Activated CD4-positive, alpha-beta T cell treated with anti-CD3 and anti-CD28 coated beads, Interleukin-2, amount 50 U/mL, for 48 hours (primary cell): ENCODE measurements around the gene SCRN2.

Experiments used
- DNase-seq, 2 experiments: peaks; one replicate each; pipeline ENCODE4 v3.0.0-alpha.2; 2020

Gene SCRN2

DNA sequence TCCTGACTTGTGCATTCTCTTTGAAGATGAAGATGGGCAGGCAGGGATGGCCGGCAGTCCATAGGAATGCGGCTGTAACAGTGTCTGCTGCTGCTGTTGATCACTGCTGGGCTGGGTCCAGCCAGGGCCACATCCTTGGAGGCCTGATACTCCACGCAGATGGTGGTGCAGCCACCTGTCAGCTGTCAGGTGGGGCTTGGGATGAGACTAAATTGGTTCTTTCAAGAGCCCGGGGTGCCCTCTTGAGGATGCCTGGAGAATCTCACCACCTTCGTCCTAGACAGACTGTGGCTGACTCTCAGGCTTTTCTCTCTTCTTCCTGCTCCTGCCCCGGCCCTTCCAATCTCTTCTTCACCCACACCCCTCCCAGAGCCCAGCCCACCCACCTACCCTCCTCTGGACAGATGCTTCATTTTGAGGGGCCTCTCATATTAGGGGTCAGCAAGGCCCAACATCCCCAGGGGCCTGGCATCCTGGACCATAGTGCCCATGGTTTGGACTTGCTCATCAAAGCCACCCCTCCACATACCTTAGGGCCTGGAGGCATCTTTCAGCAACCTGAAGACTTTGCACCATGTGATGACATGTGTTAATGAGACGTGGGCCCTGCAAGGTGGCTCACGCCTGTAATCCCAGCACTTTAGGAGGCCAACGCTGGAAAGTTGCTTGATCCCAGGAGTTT, 38.6 kb downstream of the SCRN2 start:
- peak; percentile 64 to 69 for DNase-seq

- no peak for DNase-seq
Measured at GRCh38 chr17:47801906-47802305, 39.2 kb downstream of the SCRN2 start.

- DNase-seq: no peak
Measured at GRCh38 chr17:47801176-47801765, 39.8 kb downstream of the SCRN2 start.

DNA sequence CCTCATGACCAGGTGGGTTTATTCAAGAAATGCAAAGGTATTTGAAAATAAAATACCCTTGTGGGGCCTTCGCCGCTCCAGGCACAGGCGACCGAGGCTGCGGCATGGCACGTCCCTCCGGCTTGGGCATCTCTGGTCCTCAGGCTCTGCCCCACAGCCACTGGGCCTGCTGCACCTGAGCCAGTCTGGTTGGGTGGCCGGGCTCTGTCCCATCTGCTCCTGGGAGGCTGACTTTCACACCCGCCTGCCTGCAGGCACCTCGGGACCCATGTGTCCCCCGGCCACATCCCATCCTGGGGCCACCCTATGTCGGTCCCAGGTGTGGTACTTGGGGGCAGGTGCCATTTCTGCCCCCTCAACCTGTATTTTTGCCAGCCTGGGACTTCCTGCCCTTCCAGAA, 40.4 kb downstream of the SCRN2 start:
- DNase-seq: no peak

DNA sequence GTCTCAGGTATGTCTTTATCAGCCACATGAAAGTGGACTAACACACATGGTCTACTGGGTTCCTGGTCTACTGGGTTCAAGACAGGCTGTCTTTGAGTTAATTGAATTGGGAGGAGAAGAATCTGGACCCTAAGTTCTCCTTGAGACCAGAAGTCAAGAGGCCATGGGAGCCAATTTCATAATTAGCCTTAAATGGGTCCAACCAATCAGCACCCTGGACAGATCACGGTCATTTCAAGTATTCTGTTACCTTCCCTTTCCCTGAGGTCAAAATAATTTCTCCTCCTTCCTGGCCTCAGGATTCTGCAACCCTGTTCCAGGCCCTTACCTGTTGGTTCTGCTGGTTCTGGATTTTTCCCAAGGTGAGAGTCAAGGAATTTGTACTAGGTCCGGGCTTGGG, 43.3 kb downstream of the SCRN2 start:
- no peak for DNase-seq

GRCh38 chr17:47792979-47793378, 48.1 kb downstream of the SCRN2 start:
- no peak for DNase-seq

DNA sequence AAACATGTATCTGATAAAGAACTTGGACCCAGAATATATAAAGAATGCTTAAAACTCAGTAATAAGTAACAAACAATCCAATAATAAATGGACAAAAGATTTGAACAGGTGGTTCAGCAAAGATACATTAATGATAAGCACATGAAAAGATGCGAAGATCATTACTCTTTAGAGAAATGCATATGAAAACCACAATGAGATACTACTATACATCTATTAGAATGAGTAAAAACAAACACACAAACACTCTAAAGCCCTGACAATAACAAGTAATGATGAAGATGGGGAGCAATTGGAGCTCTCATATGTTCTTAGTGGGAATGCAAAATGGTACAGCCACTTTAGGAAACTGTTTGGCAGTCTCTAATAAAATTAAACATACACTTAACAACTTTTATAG, 48.6 kb downstream of the SCRN2 start:
- DNase-seq: no peak

- no peak for DNase-seq
Measured at GRCh38 chr17:47791025-47791424, 50.0 kb downstream of the SCRN2 start.

- peak; percentile 65 to 72 for DNase-seq
Measured at GRCh38 chr17:47789611-47790561, 51.2 kb downstream of the SCRN2 start.
